H1 (cell line): Measurements from ENCODE around the gene LITAFD. TPM values are rescaled to one million over a fixed set of nuclear protein-coding genes. Genes with fewer than 3 reads are reported as not detected.

ENCODE experiments used
- CTCF ChIA-PET: fragments of 300-600 bp; sonication (Branson Sonifier 250); formaldehyde crosslinking; loops from one replicate; lab custom pipeline; 2021; ENCODE audit not compliant: partially characterized antibody; lab: Charles Lee
- POLR2A ChIA-PET: fragments of 300-600 bp; sonication (Branson Sonifier 250); formaldehyde crosslinking; loops from one replicate; lab custom pipeline; 2021; ENCODE audit warnings: inconsistent platforms; ENCODE audit not compliant: partially characterized antibody; lab: Charles Lee
- DNase-seq, 2 experiments: peaks; one replicate each; pipeline versions ENCODE4 v3.0.0 to v3.0.0-alpha.2; 2010 to 2022; ENCODE audit warnings: low spot score in 2 of 2, low read depth in 1 of 2, mixed read lengths in 1 of 2
- FAIRE-seq: peaks from 2 replicates; lab custom pipeline; 2011; peaks lifted over from hg19 to GRCh38; lab: Jason Lieb, UNC
- H2AFZ ChIP-seq: 2 replicates; pipeline ENCODE4 v1.8.1; 2012; ENCODE audit warnings: low read length, inconsistent platforms
- H2AK5ac ChIP-seq: 2 replicates; pipeline ENCODE4 v1.6.1; 2013; ENCODE audit warnings: low read depth, low read length
- H2BK120ac ChIP-seq: replicated peaks from 2 replicates; pipeline ENCODE3; 2013; ENCODE audit warnings: low read depth, low read length, inconsistent platforms
- H2BK12ac ChIP-seq: 2 replicates; pipeline ENCODE4 v1.6.1; 2013; ENCODE audit warnings: low read depth, low read length
- H2BK15ac ChIP-seq: 2 replicates; pipeline ENCODE4 v1.6.1; 2013; ENCODE audit warnings: low read length
- H2BK20ac ChIP-seq: 2 replicates; pipeline ENCODE4 v1.6.1; 2013; ENCODE audit warnings: low read length
- H2BK5ac ChIP-seq: 2 replicates; pipeline ENCODE4 v1.6.1; 2013; ENCODE audit warnings: low read depth, low read length
- H3K14ac ChIP-seq: 2 replicates; pipeline ENCODE4 v1.6.1; 2013; ENCODE audit warnings: inconsistent platforms; ENCODE audit not compliant: insufficient read length
- H3K18ac ChIP-seq: 2 replicates; pipeline ENCODE4 v1.6.1; 2013; ENCODE audit warnings: low read length; ENCODE audit errors: extremely low read depth
- H3K23ac ChIP-seq: 2 replicates; pipeline ENCODE4 v1.6.1; 2013; ENCODE audit warnings: inconsistent platforms; ENCODE audit not compliant: insufficient read length
- H3K23me2 ChIP-seq: 2 replicates; pipeline ENCODE4 v1.6.1; 2013; ENCODE audit warnings: low read depth, low read length
- H3K27ac ChIP-seq: 2 replicates; pipeline ENCODE4 v1.6.1; 2011; ENCODE audit warnings: low read depth, low read length, inconsistent platforms
- H3K27me3 ChIP-seq, 4 experiments: replicated peaks in 1 of 4; 1 replicate in 1 of 4; 2 replicates in 3 of 4; pipeline versions ENCODE4 v1.6.1 to v1.8.1; 2011 to 2013; ENCODE audit warnings: low read length in 3 of 4, mild to moderate bottlenecking in 3 of 4, inconsistent platforms in 2 of 4, mixed read lengths in 2 of 4, moderate library complexity in 1 of 4; ENCODE audit not compliant: control insufficient read depth in 3 of 4, insufficient read depth in 3 of 4; ENCODE audit errors: extremely low read depth in 1 of 4
- H3K36me3 ChIP-seq, 4 experiments: 2 replicates each; pipeline versions ENCODE4 v1.6.1 to v1.8.1; 2011 to 2013; ENCODE audit warnings: mild to moderate bottlenecking in 4 of 4, low read length in 3 of 4, moderate library complexity in 2 of 4, control low read depth in 1 of 4, inconsistent platforms in 1 of 4; ENCODE audit not compliant: insufficient read depth in 4 of 4, control insufficient read depth in 2 of 4
- H3K4ac ChIP-seq: replicated peaks from 2 replicates; pipeline ENCODE3; 2013; ENCODE audit warnings: low read length, low read depth, mixed read lengths, inconsistent platforms; ENCODE audit not compliant: insufficient read length
- H3K4me1 ChIP-seq, 4 experiments: replicated peaks in 1 of 4; 1 replicate in 1 of 4; 2 replicates in 3 of 4; pipeline versions ENCODE4 v1.6.1 to v1.8.1; 2011 to 2013; ENCODE audit warnings: low read length in 3 of 4, inconsistent platforms in 2 of 4, mixed read lengths in 1 of 4; ENCODE audit not compliant: insufficient read depth in 4 of 4, control insufficient read depth in 3 of 4
- H3K4me2 ChIP-seq, 2 experiments: 2 replicates each; pipeline versions ENCODE4 v1.6.1 to v1.8.1; 2011 to 2013; ENCODE audit warnings: low read depth in 2 of 2, low read length in 2 of 2, control low read depth in 1 of 2, inconsistent platforms in 1 of 2, mild to moderate bottlenecking in 1 of 2; ENCODE audit not compliant: insufficient read depth in 1 of 2
- H3K4me3 ChIP-seq, 4 experiments: fragments of 200-600, 300-600 bp in 1 of 4; sonication (generic), shearing (Covaris generic), sonication (Bioruptor Twin) in 1 of 4; 2 replicates each; pipeline versions ENCODE4 v1.5.1 to v1.8.1; 2011 to 2016; ENCODE audit warnings: low read length in 4 of 4, low read depth in 3 of 4, control low read depth in 2 of 4, inconsistent platforms in 2 of 4, mild to moderate bottlenecking in 2 of 4, mixed read lengths in 1 of 4, moderate library complexity in 1 of 4; ENCODE audit not compliant: insufficient read depth in 2 of 4; ENCODE audit errors: extremely low read depth in 1 of 4
- H3K56ac ChIP-seq: replicated peaks from 2 replicates; pipeline ENCODE3; 2013; ENCODE audit warnings: low read depth, mild to moderate bottlenecking, mixed read lengths, low read length, inconsistent platforms; ENCODE audit not compliant: insufficient read length
- H3K79me1 ChIP-seq: 2 replicates; pipeline ENCODE4 v1.6.1; 2013; ENCODE audit warnings: low read depth, low read length, control low read depth
- H3K79me2 ChIP-seq, 2 experiments: 2 replicates each; pipeline versions ENCODE4 v1.6.1 to v1.8.1; 2012 to 2013; ENCODE audit warnings: low read length in 2 of 2, mild to moderate bottlenecking in 2 of 2, inconsistent platforms in 1 of 2; ENCODE audit not compliant: insufficient read depth in 2 of 2, control insufficient read depth in 1 of 2
- H3K9ac ChIP-seq, 4 experiments: replicated peaks in 1 of 4; 1 replicate in 1 of 4; 2 replicates in 3 of 4; pipeline versions ENCODE4 v1.6.1 to v1.8.1; 2011 to 2013; ENCODE audit warnings: low read depth in 3 of 4, low read length in 3 of 4, control low read depth in 2 of 4, mild to moderate bottlenecking in 2 of 4, moderate library complexity in 2 of 4, inconsistent platforms in 1 of 4; ENCODE audit errors: extremely low read depth in 1 of 4
- H3K9me3 ChIP-seq, 2 experiments: 2 replicates each; pipeline versions ENCODE4 v1.6.1 to v1.8.1; 2012 to 2013; ENCODE audit warnings: mild to moderate bottlenecking in 2 of 2, moderate library complexity in 2 of 2, control low read depth in 1 of 2, inconsistent platforms in 1 of 2, low read depth in 1 of 2, low read length in 1 of 2, mixed read lengths in 1 of 2; ENCODE audit not compliant: insufficient read depth in 2 of 2
- H4K20me1 ChIP-seq, 2 experiments: replicated peaks in 1 of 2; 2 replicates each; pipeline versions ENCODE3 to v1.8.1; 2011 to 2013; ENCODE audit warnings: inconsistent platforms in 2 of 2, low read length in 2 of 2, mild to moderate bottlenecking in 1 of 2; ENCODE audit not compliant: insufficient read depth in 2 of 2, control insufficient read depth in 1 of 2
- H4K5ac ChIP-seq: 2 replicates; pipeline ENCODE4 v1.6.1; 2013; ENCODE audit warnings: low read length, low read depth, mixed read lengths, inconsistent platforms; ENCODE audit not compliant: insufficient read length
- H4K8ac ChIP-seq: 2 replicates; pipeline ENCODE4 v1.8.0; 2013; ENCODE audit warnings: mild to moderate bottlenecking, moderate library complexity, low read length, inconsistent platforms; ENCODE audit not compliant: insufficient read depth; ENCODE audit errors: extremely low read depth
- H4K91ac ChIP-seq: replicated peaks from 2 replicates; pipeline ENCODE3; 2013; ENCODE audit warnings: low read length, mixed read lengths, inconsistent platforms; ENCODE audit not compliant: insufficient read length
- CHD1 ChIP-seq: IDR thresholded peaks from 2 replicates; pipeline ENCODE4 v1.6.1; 2012; ENCODE audit warnings: low read depth, low read length, improper control_type of control experiment
- POLR2AphosphoS5 ChIP-seq: IDR thresholded peaks from 2 replicates; pipeline ENCODE4 v1.6.1; 2011; ENCODE audit warnings: low read depth, low read length
- WGBS, 2 experiments: shearing (Covaris generic) in 1 of 2; methylation state at CpG; one replicate each; pipeline versions ENCODE4 v1.1.6 to v1.1.7; 2013 to 2015; ENCODE audit warnings: low lambda C conversion rate in 2 of 2, mixed read lengths in 2 of 2, inconsistent platforms in 1 of 2, low coverage in 1 of 2, missing lambda C conversion rate in 1 of 2; ENCODE audit not compliant: insufficient replicate concordance in 2 of 2, insufficient coverage in 1 of 2, insufficient read length in 1 of 2; ENCODE audit errors: extremely low coverage in 1 of 2, missing lambda C conversion rate in 1 of 2; 5-methylcytosine and 5-hydroxymethylcytosine counted together
- polyA plus RNA-seq, 7 experiments: library from polyadenylated mRNA; depleted of rRNA in 3 of 7; stranded (reverse) in 5 of 7; unstranded in 2 of 7; fragments of >200 nt in 5 of 7; fragments of 200-250 nt in 2 of 7; gene quantifications; 1 replicate in 5 of 7; 2 replicates in 1 of 7; 4 replicates in 1 of 7; pipeline versions ENCODE4 v1.2.1 to v1.2.3, GENCODE V29; 2011 to 2013; ENCODE audit warnings: missing spikeins in 2 of 7, mixed read lengths in 2 of 7
- total RNA-seq: library from RNA; stranded (reverse); fragmentation: NEBNext Ultra II Directional; extraction: Animal tissue kit (Norgen Biotek cat#: 25700); gene quantifications from 2 replicates; pipeline ENCODE4 v1.2.1, GENCODE V29; 2021

LITAFD gene
- total and polyA plus RNA-seq, 2 of the 8 experiments (the other 6 are each of a cell fraction or from before 2014, with no cell fraction given), result not detected

GRCh38 chr16:8846401-8846932, 35.7 kb upstream of the LITAFD start:
- Histone ChIP-seq H4K8ac (no peak overlapping the region), H3K27ac (no peak overlapping the region), H2AK5ac (no peak overlapping the region), H2BK5ac (0 out of 2 replicates have a peak overlapping the region, but pooled peaks have one; percentile 52), H4K91ac (no peak overlapping the region), H3K36me3 (peaks cover 3 to 38% (median 12%) of the 10 kb centered on the region in 4 experiments; a peak in 7 of 8 replicates), H3K4me3 (no peak overlapping the region), H2BK15ac (no peak overlapping the region), H3K23ac (no peak overlapping the region), H3K27me3 (no peaks in the 10 kb centered on the region), H3K14ac (no peak overlapping the region), H3K56ac (no peak overlapping the region), H2BK20ac (no peak overlapping the region), H3K4me1 (peaks cover 0 to 12% (median 6%) of the 10 kb centered on the region in 4 experiments; a peak in 5 of 7 replicates), H3K4ac (peak overlapping the region; percentile 78), H4K5ac (no peak overlapping the region), H4K20me1 (peaks cover 14 to 16% of the 10 kb centered on the region in 2 experiments), H3K18ac (no peak overlapping the region), H3K9me3 (no peaks in the 10 kb centered on the region), H3K79me2 (peaks cover 0 to 11% of the 10 kb centered on the region in 2 experiments; a peak in 2 of 4 replicates), H3K79me1 (peaks cover 4% of the 10 kb centered on the region), H3K9ac (no peak overlapping the region), H3K23me2 (no peaks in the 10 kb centered on the region), H2AFZ (no peak overlapping the region), H2BK12ac (no peak overlapping the region), H3K4me2 (no peak overlapping the region), H2BK120ac (no peak overlapping the region)
- 89% methylated on average over 10 of the region's 10 CpGs; no CpG with 5 or more reads in 1 of the 2 experiments for WGBS, 2 experiments
- TF ChIP-seq CHD1, result no peak
- TF ChIP-seq POLR2AphosphoS5, result peak; percentile 66; the same call in 1 of the 2 replicates
- DNase-seq (no peak), FAIRE-seq (no peak)
- CTCF ChIA-PET, result no interaction called here
- POLR2A ChIA-PET, result interaction anchor here (0.6 to 24.4 kb wide), 5 partner anchors 9 to 222 kb away, joined by 3 to 456 read pairs (median 3); partner anchors contain the start of genes CARHSP1 and LITAFD
